NCI-H128 (cell line): ENCODE results near the gene CCNL2.

Source experiments
- DNase-seq: peaks from one replicate; lab custom pipeline; 2025; ENCODE audit not compliant: unreplicated experiment; lab: John Stamatoyannopoulos, UW

Gene CCNL2

DNA sequence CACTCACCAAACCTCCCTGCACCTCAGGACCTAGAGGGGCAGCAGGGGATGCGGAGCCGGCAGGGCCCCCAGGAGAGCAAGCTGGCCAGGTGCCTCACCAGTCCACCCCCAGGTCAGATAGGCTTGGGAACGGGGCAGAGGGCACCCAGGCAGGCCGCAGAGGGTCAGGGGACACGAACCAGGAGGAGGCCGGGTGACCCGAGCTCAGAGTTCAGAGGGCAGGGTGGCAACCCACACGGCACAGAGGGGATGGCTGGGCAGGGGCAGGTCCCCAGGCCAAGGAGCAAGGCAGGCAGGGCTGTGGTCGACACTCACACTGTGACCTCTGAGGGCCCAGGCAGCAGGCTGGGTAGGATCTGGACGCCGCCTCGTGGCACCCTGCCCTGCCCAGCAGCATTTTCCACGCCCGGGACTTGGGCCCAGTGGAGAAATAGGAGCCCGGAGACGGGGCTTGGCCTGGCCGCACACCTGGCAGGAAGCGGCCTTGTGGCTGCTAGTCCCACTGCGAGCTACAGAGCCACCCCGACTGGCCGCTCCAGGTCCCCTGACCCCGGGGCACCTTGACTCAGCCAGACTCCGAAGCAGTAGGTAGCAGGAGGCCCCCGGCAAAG, 55.2 kb downstream of the CCNL2 start:
- DNase-seq, result no peak

- no peak for DNase-seq
Observed at GRCh38 chr1:1342584-1343115, 56.5 kb downstream of the CCNL2 start.

GRCh38 chr1:1342061-1342562, 57.0 kb downstream of the CCNL2 start:
- no peak for DNase-seq

GRCh38 chr1:1341549-1342021, 57.5 kb downstream of the CCNL2 start:
- DNase-seq, result no peak

DNA sequence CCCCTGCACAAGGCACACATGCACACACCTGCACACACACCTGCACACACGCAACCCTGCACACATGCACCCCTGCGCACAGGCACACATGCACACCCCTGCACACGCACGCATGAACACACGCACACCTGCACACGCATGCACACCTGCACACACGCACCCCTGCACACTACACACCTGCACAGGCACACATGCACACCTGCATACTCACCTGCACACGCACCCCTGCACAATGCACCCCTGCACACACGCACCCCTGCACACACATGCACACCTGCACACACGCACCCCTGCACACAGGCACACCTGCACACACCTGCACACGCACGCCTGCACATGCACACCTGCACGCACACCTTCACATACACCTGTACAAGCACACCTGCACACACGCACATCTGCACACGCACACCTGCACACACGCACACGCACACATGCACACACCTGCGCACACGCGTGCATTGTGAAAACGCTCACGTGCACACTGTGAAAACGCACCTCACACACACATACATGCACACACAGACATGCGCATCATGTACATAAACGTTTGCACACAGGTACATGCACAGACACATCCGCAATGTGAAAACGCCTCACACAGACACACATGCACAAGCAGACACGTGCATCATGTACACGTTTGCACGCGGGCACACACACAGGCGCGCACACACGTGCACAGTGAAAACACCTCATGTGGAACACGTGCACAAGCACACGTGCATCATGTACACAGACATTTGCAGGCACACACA, 58.2 kb downstream of the CCNL2 start:
- no peak for DNase-seq

DNA sequence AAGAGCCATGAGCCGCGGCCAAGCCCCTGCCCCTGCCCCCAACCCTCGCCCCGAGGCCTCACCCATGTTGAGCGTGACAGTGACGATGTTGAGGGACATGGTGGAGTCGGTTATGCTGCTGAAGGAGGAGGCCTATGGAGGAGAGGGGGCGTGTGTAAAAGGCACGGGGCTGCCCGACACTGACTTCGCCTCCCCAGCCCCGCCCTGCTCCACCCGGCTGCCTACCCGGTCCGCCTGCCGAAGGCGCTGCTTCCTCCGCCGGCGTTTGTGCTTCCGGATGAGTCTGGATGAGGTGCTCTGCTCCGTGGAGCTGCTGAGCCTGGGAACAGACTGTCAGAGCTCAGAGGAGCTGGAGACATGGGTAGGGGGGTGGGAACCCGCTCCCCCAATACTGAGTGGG, 59.0 kb downstream of the CCNL2 start:
- DNase-seq, result no peak

DNA sequence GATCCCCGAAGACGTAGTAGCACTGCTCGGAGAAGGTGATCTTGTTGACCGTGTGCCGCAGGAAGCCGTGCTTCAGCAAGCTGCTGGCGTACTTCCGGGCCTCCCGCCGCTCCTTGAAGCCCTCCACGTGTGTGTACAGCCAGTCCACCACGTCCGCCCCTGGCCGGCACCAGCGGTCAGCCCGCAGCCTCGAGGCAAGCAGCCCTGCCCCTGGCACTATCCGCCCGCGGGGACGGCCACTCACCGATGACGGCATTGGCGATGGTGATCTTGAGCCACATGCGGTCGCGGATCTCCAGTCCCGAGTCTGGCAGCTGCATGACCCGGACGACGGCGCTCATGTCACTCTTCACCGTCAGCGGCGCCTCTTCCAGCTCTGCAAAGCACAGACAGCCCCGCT, 60.9 kb downstream of the CCNL2 start:
- DNase-seq, result no peak

- no peak for DNase-seq
Observed at GRCh38 chr1:1337793-1338147, 61.4 kb downstream of the CCNL2 start.

GRCh38 chr1:1336931-1337792, 62.0 kb downstream of the CCNL2 start:
- DNase-seq, result no peak

GRCh38 chr1:1336446-1336845, 62.7 kb downstream of the CCNL2 start:
- DNase-seq, result no peak

- no peak for DNase-seq
Observed at GRCh38 chr1:1335792-1336248, 63.3 kb downstream of the CCNL2 start.
